Activated B cell treated with CpG ODN at 0.5 μM for 24 hours (primary cell): ENCODE measurements around the gene C5AR1. TPM values are rescaled to one million over a fixed set of nuclear protein-coding genes. Genes with fewer than 3 reads are reported as not detected.

ENCODE experiments used
- ATAC-seq: fragments of 200-7000 bp; cut with Tn5 transposase; one replicate; pipeline ENCODE4 v1.10.0; 2021; ENCODE audit warnings: low read depth, mild to moderate bottlenecking, moderate library complexity
- CTCF ChIA-PET: fragments of 350-600 bp; sonication (Branson Sonifier 250); formaldehyde crosslinking; loops from one replicate; lab custom pipeline; 2021; ENCODE audit warnings: antibody characterized with exemption; lab: Charles Lee
- POLR2A ChIA-PET: fragments of 350-600 bp; sonication (Branson Sonifier 250); formaldehyde crosslinking; loops from one replicate; lab custom pipeline; 2021; ENCODE audit warnings: antibody characterized with exemption; lab: Charles Lee
- DNase-seq: peaks from one replicate; pipeline ENCODE4 v3.0.0; 2022
- H3K27ac Mint-ChIP-seq: one replicate; pipeline ENCODE4 v1.8.0; 2020; ENCODE audit warnings: mixed read lengths
- H3K27me3 Mint-ChIP-seq: one replicate; pipeline ENCODE4 v1.8.0; 2021; ENCODE audit warnings: mixed read lengths
- H3K36me3 Mint-ChIP-seq: one replicate; pipeline ENCODE4 v1.8.0; 2021; ENCODE audit warnings: low read depth, mixed read lengths
- H3K4me1 Mint-ChIP-seq: one replicate; pipeline ENCODE4 v1.8.0; 2021; ENCODE audit warnings: mixed read lengths
- H3K4me3 Mint-ChIP-seq: one replicate; pipeline ENCODE4 v1.8.0; 2020; ENCODE audit warnings: mild to moderate bottlenecking, mixed read lengths
- H3K9me3 Mint-ChIP-seq: one replicate; pipeline ENCODE4 v1.8.0; 2020; ENCODE audit warnings: mixed read lengths
- intact Hi-C: fragments of 100-400 bp; cut with micrococcal nuclease; formaldehyde crosslinking; loops from one replicate; pipeline ENCODE4 v1.15.1; 2024
- total RNA-seq: library from RNA; stranded (reverse); gene quantifications from 2 replicates; pipeline ENCODE4 v1.2.3, GENCODE V29; 2022
- TF ChIP-seq, protein P1 (sequence below): fragments of 200-600 bp; IDR thresholded peaks from one replicate; pipeline ENCODE4 v1.8.0; 2022; ENCODE audit warnings: antibody characterized with exemption, mild to moderate bottlenecking

C5AR1 gene
- total RNA-seq, 1 donor from 2014 or later, result 2.2 TPM

DNA sequence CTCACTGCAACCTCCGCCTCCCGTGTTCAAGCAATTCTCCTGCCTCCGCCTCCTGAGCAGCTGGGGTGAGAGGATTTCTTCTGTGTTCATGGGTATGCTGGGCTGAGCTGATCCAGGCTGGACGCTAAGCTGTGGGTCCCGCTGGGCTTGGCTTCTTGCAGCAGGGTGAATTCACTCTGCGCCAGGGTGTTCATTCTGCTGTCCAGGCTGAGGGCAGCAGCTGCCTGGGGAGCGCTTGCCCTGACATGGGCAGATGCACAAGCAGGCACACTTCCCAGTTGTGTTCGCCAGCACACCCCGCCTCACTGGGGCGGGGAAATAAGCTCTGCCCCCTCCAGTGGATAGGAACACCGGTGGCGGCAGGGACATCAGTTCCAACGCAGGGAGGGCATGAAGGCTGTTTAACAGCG is 42.3 kb upstream of the C5AR1 start:
- peaks cover 7% of the 10 kb centered on the region for H3K4me1 Mint-ChIP-seq
- intact Hi-C loops, result no loop called here
- DNase-seq (no peak), ATAC-seq (no peak)
- ChIA-PET CTCF (no interaction called here), POLR2A (no interaction called here)
- H3K27me3 Mint-ChIP-seq, result no peaks in the 10 kb centered on the region
- TF ChIP-seq, protein P1, sequence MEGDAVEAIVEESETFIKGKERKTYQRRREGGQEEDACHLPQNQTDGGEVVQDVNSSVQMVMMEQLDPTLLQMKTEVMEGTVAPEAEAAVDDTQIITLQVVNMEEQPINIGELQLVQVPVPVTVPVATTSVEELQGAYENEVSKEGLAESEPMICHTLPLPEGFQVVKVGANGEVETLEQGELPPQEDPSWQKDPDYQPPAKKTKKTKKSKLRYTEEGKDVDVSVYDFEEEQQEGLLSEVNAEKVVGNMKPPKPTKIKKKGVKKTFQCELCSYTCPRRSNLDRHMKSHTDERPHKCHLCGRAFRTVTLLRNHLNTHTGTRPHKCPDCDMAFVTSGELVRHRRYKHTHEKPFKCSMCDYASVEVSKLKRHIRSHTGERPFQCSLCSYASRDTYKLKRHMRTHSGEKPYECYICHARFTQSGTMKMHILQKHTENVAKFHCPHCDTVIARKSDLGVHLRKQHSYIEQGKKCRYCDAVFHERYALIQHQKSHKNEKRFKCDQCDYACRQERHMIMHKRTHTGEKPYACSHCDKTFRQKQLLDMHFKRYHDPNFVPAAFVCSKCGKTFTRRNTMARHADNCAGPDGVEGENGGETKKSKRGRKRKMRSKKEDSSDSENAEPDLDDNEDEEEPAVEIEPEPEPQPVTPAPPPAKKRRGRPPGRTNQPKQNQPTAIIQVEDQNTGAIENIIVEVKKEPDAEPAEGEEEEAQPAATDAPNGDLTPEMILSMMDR, result no peak
- H3K4me3 Mint-ChIP-seq, result no peak overlapping the region
- H3K27ac Mint-ChIP-seq, result no peak overlapping the region
- H3K9me3 Mint-ChIP-seq, result no peaks in the 10 kb centered on the region
- H3K36me3 Mint-ChIP-seq, result peaks cover 64% of the 10 kb centered on the region

DNA sequence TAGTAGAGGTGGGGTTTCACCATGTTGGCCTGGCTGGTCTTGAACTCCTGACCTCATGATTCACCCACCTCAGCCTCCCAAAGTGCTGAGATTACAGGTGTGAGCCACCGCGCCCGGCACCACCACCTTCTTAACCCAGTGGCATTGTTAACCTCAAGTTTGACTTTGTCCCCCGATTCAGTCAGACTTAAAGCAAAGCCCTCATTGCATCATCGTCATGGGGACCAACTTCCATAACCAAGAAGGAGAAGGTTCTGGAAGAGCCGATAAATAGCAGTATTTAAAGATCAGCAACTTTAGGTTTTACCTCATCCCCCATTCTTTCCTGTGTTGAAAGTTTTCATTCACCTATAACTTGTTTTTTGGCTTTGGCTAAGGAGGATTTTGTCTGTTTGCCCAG is 41.6 kb upstream of the C5AR1 start:
- no peak overlapping the region for H3K4me3 Mint-ChIP-seq
- H3K4me1 Mint-ChIP-seq, result peaks cover 7% of the 10 kb centered on the region
- ChIA-PET CTCF (no interaction called here), POLR2A (no interaction called here)
- intact Hi-C loops, result no loop called here
- ATAC-seq (no peak), DNase-seq (no peak)
- TF ChIP-seq, protein P1, result no peak
- no peaks in the 10 kb centered on the region for H3K27me3 Mint-ChIP-seq
- H3K27ac Mint-ChIP-seq, result no peak overlapping the region
- H3K9me3 Mint-ChIP-seq, result no peaks in the 10 kb centered on the region
- peaks cover 60% of the 10 kb centered on the region for H3K36me3 Mint-ChIP-seq

DNA sequence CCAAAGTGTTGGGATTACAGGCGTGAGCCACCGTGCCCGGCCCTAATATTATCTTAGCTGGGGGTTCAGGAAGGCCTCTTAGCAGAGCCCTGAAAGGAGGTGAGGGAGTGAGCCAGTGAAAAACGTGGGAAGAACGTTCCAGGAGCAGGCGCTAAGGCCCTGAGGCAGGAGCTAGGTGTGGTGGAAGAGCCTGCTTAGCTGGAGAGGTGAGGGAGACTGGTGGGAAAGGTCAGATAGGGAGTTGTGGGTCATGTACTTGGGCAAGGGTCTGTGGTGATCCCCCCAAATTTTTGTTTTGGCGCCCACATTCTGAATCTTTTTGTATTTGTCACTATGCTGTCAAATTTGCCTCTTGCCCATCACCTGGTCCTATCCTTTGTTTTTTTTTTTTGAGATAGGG is 40.1 kb upstream of the C5AR1 start:
- DNase-seq, result no peak
- intact Hi-C loops, result no loop called here
- Mint-ChIP-seq H3K4me3 (no peak overlapping the region), H3K36me3 (peaks cover 55% of the 10 kb centered on the region), H3K9me3 (no peaks in the 10 kb centered on the region), H3K27me3 (no peaks in the 10 kb centered on the region), H3K27ac (no peak overlapping the region), H3K4me1 (peaks cover 11% of the 10 kb centered on the region)
- ATAC-seq, result no peak
- POLR2A ChIA-PET, result no interaction called here
- TF ChIP-seq, protein P1, result no peak
- CTCF ChIA-PET, result no interaction called here

DNA sequence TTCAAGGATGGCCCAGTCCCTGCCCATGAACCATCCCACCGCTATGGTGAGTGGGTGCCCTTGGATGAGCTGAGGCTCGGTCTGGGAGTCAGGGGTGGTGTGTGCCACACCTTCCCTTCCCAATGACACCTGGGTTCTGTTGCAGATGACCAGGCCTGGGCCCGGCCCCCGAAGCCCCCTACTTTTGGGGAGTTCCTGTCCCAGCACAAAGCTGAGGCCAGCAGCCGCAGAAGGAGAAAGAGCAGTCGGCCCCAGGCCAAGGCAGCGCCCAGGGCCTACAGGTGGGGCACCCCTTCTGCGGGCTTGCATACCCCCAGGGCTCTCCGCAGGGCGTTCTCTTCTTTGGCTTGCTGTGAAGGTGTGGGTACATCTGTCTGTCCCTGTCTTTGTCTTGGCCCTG is 39.3 kb upstream of the C5AR1 start:
- Mint-ChIP-seq H3K36me3 (peaks cover 53% of the 10 kb centered on the region), H3K9me3 (no peaks in the 10 kb centered on the region), H3K27me3 (no peaks in the 10 kb centered on the region), H3K4me3 (no peak overlapping the region), H3K27ac (no peak overlapping the region), H3K4me1 (peaks cover 14% of the 10 kb centered on the region)
- intact Hi-C loops, result loop anchor here (5.0 kb wide), 1 partner anchor 247 kb away; the partner anchor contains the start of gene NAPA
- ATAC-seq (no peak), DNase-seq (no peak)
- TF ChIP-seq, protein P1, result no peak
- ChIA-PET CTCF (no interaction called here), POLR2A (no interaction called here)

DNA sequence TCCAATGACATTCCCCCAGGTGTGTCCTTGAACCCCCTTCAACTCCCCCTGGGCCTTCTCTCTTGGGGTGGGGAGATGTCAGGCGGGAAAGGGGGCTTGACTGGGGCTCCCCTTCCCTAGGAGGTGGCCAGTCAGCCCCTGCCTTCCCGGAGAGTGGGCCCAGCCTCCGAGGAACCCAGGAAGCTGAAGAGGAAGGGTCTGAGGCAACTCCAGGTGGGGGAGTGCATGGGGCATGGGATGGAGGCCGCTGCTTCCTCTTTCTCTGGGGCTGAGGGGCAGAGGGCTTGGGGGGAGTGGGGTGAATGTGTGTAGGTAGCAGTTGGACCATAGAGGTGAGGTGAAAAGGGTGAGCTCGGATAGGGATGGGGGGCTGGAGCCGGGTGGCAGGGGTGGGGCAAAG is 37.7 kb upstream of the C5AR1 start:
- Mint-ChIP-seq H3K36me3 (peaks cover 40% of the 10 kb centered on the region), H3K4me1 (peaks cover 21% of the 10 kb centered on the region), H3K4me3 (no peak overlapping the region), H3K27me3 (no peaks in the 10 kb centered on the region), H3K27ac (no peak overlapping the region), H3K9me3 (no peaks in the 10 kb centered on the region)
- POLR2A ChIA-PET, result interaction anchor here (0.6 to 1.0 kb wide), 5 partner anchors 15 to 485 kb away, joined by 3 to 4 read pairs (median 3); partner anchors contain the start of genes CCDC9 and ZC3H4
- intact Hi-C loops, result loop anchor here (5.0 kb wide), 1 partner anchor 245 kb away; the partner anchor contains the start of gene NAPA
- ATAC-seq, result no peak
- DNase-seq, result no peak
- TF ChIP-seq, protein P1, result no peak
- CTCF ChIA-PET, result no interaction called here
